DOHH2 (cell line): ENCODE measurements around the gene ITGA2B.

Source experiments
- H3F3A ChIP-seq: fragments of 200-600 bp; sonication (generic), shearing (Covaris generic); 2 replicates; pipeline ENCODE4 v1.6.0; 2016; ENCODE audit warnings: antibody characterized with exemption, mild to moderate bottlenecking; ENCODE audit not compliant: control insufficient read depth, insufficient read depth
- H3K27ac ChIP-seq: fragments of 200-600 bp; sonication (generic); 2 replicates; pipeline ENCODE4 v1.5.1; 2014; ENCODE audit warnings: low read depth, mild to moderate bottlenecking, low read length, moderate library complexity
- H3K27me3 ChIP-seq: fragments of 200-600 bp; sonication (generic); 2 replicates; pipeline ENCODE4 v1.6.1; 2014; ENCODE audit warnings: mild to moderate bottlenecking, low read length, mixed read lengths; ENCODE audit not compliant: control insufficient read depth
- H3K36me3 ChIP-seq: fragments of 200-600 bp; sonication (generic); 2 replicates; pipeline ENCODE4 v1.6.1; 2014; ENCODE audit warnings: mild to moderate bottlenecking, low read length, moderate library complexity, mixed read lengths; ENCODE audit not compliant: control insufficient read depth
- H3K4me1 ChIP-seq: fragments of 200-600 bp; sonication (generic); 2 replicates; pipeline ENCODE4 v1.6.1; 2014; ENCODE audit warnings: mild to moderate bottlenecking, low read length, mixed read lengths; ENCODE audit not compliant: control insufficient read depth
- H3K4me2 ChIP-seq: fragments of 200-600 bp; sonication (generic); 2 replicates; pipeline ENCODE4 v1.6.0; 2014; ENCODE audit warnings: mild to moderate bottlenecking, low read length, moderate library complexity
- H3K4me3 ChIP-seq: fragments of 200-600 bp; sonication (generic); 2 replicates; pipeline ENCODE4 v1.5.1; 2014; ENCODE audit warnings: mild to moderate bottlenecking, low read length, mixed read lengths
- H3K79me2 ChIP-seq: fragments of 200-600 bp; sonication (generic); 2 replicates; pipeline ENCODE4 v1.6.1; 2014; ENCODE audit warnings: mild to moderate bottlenecking, low read length, mixed read lengths; ENCODE audit not compliant: control insufficient read depth
- H3K9me2 ChIP-seq: fragments of 200-600 bp; sonication (generic); replicated peaks from 2 replicates; pipeline ENCODE4 v1.6.1; 2014; ENCODE audit warnings: mild to moderate bottlenecking, low read length, mixed read lengths; ENCODE audit not compliant: control insufficient read depth
- H3K9me3 ChIP-seq: fragments of 200-600 bp; sonication (generic); 2 replicates; pipeline ENCODE4 v1.6.1; 2014; ENCODE audit warnings: antibody characterized with exemption, low read length, mixed read lengths; ENCODE audit not compliant: control insufficient read depth, insufficient read depth
- H4K20me1 ChIP-seq: fragments of 200-600 bp; sonication (generic); 2 replicates; pipeline ENCODE4 v1.6.0; 2014; ENCODE audit warnings: low read depth, mild to moderate bottlenecking, antibody characterized with exemption, low read length, moderate library complexity; ENCODE audit not compliant: control insufficient read depth, insufficient read depth
- CTCF ChIP-seq: fragments of 200-600 bp; sonication (generic); IDR thresholded peaks from one replicate; pipeline ENCODE4 v1.5.1; 2014; ENCODE audit warnings: antibody characterized with exemption, mild to moderate bottlenecking, low read depth, low read length; ENCODE audit not compliant: poor library complexity, severe bottlenecking
- EZH2phosphoT487 ChIP-seq: fragments of 200-600 bp; sonication (generic); IDR thresholded peaks from 2 replicates; pipeline ENCODE4 v1.6.1; 2017; ENCODE audit warnings: borderline replicate concordance, mild to moderate bottlenecking, antibody characterized with exemption, low read length, moderate library complexity, mixed read lengths

Gene ITGA2B

DNA sequence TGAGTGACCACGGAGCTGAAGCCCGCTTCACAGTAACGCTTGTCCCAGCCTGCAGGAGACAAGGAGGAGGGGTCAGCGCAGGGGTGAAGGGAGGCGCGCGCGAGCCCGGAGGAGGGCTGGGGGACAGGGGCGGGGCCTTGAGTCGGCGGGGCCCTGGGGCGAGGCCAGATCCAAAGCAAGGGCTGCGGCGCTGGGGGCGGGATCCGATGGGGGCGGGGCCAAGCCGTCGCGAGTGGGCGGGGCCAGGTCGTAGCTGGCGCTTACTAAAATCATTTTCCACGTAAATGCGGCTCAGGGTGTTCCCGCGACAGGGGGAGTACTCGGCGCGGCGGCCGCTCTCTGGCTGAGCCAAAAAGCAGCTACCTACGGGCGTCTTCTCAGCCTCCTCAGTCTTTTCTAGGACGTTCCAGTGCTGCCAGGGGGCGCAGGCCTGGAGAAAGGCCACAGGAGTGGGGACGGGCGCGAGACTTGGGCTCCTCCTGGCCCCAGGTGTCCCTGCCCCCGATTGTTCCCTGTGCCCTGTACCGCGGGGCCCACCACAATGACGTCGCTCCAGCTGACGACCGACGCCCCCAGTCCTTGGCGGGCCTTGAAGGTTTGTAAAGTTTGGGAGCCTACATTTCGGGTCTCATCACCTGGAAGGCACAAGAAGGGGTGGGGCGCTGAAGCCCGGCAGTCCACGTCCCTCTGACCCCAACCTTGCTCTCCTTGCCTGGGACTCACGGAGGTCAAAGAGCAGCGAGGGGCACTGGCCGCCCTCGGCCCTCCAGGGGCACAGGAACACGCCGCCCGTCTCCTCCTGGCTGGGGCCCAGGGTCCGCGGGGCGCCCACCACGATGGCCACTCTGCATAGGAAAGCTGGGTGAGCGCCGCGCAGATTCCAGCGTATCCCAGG is 3.9 kb downstream of the ITGA2B start:
- Histone ChIP-seq H3K9me3 (no peaks in the 10 kb centered on the region), H3K27ac (no peak overlapping the region)
- TF ChIP-seq CTCF: peak; percentile 4
- no peak for TF ChIP-seq EZH2phosphoT487

GRCh38 chr17:44384823-44385286 is 4.6 kb downstream of the ITGA2B start:
- Histone ChIP-seq H3K27me3 (peaks cover 15% of the 10 kb centered on the region), H3K79me2 (no peaks in the 10 kb centered on the region), H3K4me2 (peak overlapping the region; percentile 60), H3K27ac (no peak overlapping the region), H3K9me3 (no peaks in the 10 kb centered on the region), H3K4me3 (peak overlapping the region; percentile 47), H3F3A (no peaks in the 10 kb centered on the region), H3K4me1 (peaks cover 5% of the 10 kb centered on the region; the same call in 1 of the 2 replicates), H3K36me3 (no peaks in the 10 kb centered on the region), H4K20me1 (no peaks in the 10 kb centered on the region), H3K9me2 (no peaks in the 10 kb centered on the region)
- no peak for TF ChIP-seq EZH2phosphoT487
- TF ChIP-seq CTCF: peak; percentile 1

More for the DNA sequence above, 3.9 kb downstream of the ITGA2B start:
- peaks cover 15% of the 10 kb centered on the region for H3K27me3 ChIP-seq
- H4K20me1 ChIP-seq: no peaks in the 10 kb centered on the region
- H3K4me2 ChIP-seq: peak overlapping the region; percentile 60
- H3K9me2 ChIP-seq: no peaks in the 10 kb centered on the region
- H3K79me2 ChIP-seq: no peaks in the 10 kb centered on the region
- peaks cover 5% of the 10 kb centered on the region; the same call in 1 of the 2 replicates for H3K4me1 ChIP-seq
- no peaks in the 10 kb centered on the region for H3K36me3 ChIP-seq
- peak overlapping the region; percentile 47 for H3K4me3 ChIP-seq
- H3F3A ChIP-seq: no peaks in the 10 kb centered on the region

GRCh38 chr17:44384281-44384822 is 5.1 kb downstream of the ITGA2B start:
- H3K27ac ChIP-seq: no peak overlapping the region
- no peak overlapping the region; the same call in 1 of the 2 replicates for H3K4me3 ChIP-seq
- peak overlapping the region; percentile 60 for H3K4me2 ChIP-seq
- TF ChIP-seq CTCF (no peak), EZH2phosphoT487 (no peak)
- no peaks in the 10 kb centered on the region for H3K9me2 ChIP-seq
- H4K20me1 ChIP-seq: no peaks in the 10 kb centered on the region
- H3K27me3 ChIP-seq: peaks cover 15% of the 10 kb centered on the region
- H3K4me1 ChIP-seq: peaks cover 5% of the 10 kb centered on the region; the same call in 1 of the 2 replicates
- H3K79me2 ChIP-seq: no peaks in the 10 kb centered on the region
- H3K9me3 ChIP-seq: no peaks in the 10 kb centered on the region
- H3F3A ChIP-seq: no peaks in the 10 kb centered on the region
- no peaks in the 10 kb centered on the region for H3K36me3 ChIP-seq
